Activated CD4-positive, alpha-beta T cell treated with anti-CD3 and anti-CD28 coated beads for 48 hours (primary cell): Measurements from ENCODE around the gene ZNF665.
"Not testable (repeated sequence)": the region's sequence is repeated elsewhere in the genome, so short reads cannot be mapped to it uniquely, and the experiment has no call there.

Experiments used
- DNase-seq: peaks from one replicate; pipeline ENCODE4 v3.0.0-alpha.2; 2020

The ZNF665 gene

DNA sequence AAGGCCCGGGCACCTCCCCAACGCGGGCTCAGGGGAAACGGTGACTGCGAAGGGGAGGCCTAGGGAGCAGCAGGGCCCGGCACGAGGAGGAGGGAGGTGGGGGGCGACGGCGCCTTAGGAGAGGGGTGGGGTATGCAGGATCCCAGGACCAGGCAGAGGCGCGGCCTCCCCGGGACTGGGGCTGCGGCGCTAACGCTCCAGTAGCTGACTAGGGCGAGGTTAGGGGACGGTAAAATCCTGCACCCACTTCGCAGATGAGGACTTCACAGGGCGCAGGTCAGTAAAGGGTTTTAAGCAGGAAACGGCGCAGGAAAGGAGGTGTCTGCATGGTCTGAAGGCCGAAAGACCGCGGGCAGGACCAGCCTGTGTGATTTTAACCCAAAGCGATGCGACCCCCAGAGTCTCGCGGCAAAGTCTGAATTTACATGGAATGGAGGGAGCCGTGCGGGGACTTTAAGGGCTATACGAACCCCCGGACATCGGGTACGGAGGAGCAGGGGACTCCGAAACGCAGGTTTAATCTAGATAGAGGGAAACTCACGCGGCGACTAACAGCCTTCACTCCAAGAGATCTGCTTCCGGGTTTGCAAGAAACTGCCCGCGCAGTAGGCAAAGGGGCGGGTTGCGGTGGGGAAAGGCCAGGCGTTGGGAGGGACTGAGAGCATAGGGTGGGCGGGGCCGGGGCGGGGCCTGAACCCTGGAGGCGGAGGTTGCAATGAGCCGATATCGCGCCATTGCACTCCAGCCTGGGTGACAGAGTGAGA lies at the start of gene ZNF665:
Gene ZNF665, minus strand, starts transcription at position 588 of the 764 bp plus-strand sequence. CDS start 10,460 bp downstream, outside the sequence.
- peak; percentile 87 for DNase-seq

DNA sequence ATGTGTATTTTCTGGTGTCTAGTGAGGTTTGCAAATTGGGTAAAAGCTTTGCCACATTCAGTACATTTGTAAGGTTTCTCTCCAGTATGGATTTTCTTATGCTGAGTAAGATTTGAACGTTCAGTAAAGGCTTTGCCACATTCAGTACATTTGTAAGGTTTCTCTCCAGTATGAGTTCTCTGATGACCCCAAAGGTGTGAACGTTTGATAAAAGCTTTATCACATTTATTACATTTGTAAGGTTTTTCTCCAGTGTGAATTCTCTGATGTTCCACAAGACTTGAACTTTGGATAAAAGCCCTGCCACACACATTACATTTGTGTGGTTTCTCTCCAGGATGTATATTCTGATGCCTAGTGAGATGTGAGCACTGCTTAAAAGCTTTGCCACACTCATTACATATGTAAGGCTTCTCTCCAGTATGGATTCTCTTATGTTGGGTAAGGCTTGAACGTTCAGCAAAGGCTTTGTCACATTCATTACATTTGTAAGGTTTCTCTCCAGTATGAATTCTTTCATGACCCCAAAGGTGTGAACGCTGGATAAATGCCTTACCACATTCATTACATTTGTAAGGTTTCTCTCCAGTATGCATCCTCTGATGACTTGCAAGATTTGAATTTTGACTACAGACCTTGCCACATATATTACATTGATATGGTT lies 44.1 kb upstream of the ZNF665 start:
- DNase-seq = no peak

DNA sequence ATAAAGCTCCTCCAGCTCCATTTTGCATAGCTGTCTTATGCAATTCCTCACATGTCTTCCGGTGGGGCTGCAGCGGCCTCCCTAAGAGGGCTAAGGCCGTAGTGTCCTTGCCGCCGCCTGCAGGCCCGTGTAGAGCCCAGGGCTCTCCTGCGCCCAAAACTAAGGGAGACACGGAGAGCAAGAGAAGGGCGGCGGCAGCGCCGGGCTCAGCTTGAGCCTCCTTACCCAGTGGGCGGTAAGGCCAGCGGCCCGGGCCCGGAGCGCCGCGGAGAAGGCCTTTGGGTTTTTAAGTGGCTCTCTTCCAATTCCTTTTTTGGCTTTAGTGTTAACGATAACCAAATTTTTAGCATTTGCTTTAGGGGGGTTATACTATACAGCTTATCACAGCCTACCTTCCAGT lies 31.4 kb upstream of the ZNF665 start:
- DNase-seq = no peak

DNA sequence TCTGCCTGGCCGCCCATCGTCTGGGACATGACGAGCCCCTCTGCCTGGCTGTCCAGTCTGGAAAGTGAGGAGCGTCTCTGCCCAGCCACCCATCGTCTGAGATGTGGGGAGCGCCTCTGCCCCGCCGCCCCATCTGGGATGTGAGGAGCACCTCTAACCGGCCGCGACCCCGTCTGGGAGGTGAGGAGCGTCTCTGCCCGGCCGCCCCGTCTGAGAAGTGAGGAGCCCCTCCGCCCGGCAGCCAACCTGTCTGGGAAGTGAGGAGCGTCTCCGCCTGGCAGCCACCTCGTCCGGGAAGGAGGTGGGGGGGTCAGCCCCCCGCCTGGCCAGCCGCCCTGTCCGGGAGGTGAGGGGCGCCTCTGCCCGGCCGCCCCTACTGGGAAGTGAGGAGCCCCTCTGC lies 29.6 kb upstream of the ZNF665 start:
- DNase-seq = not testable (repeated sequence)

DNA sequence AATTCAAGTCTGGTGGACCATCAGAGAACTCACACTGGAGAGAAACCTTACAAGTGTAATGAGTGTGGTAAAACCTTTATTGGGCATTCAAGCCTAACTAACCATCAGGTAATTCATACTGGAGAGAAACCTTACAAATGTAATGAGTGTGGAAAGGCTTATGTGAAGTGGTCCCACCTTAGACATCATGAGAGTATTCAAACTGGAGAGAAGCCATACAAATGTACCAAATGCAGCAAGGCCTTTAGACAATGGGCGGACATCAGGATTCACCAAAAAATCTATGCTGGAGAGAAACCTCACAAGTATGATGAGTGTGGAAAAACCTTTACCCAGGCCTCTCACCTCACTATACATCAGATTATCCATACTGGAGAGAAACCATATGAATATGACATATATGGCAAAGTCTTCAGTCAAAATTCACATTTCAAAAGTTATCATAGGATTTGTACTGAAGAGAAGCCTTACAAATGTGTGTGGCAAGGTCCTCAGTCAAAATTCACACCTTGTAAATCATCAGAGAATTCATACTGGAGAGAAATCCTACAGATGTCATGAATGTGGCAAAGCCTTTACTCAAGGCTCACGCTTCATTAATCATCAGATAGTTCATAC lies 19.7 kb upstream of the ZNF665 start:
- no peak for DNase-seq

DNA sequence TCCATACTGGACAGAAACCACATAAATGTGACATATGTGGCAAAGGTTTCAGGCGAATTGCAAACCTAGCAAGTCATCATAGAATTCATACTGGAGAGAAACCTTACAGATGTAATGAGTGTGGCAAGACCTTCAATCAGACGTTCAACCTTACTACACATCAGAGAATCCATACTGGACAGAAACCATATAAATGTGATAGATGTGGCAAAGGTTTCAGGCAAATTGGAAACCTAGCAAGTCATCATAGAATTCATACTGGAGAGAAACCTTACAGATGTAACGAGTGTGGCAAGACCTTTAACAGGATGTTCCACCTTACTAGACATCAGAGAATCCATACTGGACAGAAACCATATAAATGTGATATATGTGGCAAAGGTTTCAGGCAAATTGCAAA lies 18.4 kb upstream of the ZNF665 start:
- not testable (repeated sequence) for DNase-seq

DNA sequence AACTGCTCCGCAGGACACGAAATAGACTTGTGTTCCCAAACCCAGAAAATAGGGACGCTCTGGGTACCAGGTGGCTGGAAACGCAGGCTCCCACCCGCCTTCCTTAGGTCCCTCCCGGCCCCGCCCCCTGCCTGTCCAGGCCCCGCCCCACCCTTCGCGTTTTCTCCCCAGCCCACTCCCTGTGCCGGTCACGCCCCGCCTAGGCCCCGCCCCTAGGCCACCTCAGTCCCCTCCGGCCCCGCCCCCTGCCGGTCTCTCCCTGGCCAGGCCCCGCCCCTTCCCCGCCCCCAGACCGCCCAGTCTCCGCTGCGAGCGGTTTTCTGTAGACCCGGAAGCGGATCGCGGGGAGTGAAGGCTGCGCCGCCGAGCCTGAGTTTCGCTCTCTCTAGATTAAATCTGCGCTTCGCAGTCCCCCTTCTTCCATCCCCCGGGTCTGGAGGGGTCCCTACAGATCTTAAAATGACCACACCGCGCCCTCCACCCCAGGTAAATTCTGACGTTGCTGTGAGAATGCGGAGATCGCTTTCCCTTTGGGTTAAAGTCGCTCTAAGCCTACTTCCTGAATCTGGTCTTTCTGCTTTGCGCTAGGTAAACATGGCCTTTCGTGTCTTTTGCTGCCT lies 3.7 kb upstream of the ZNF665 start:
- DNase-seq = peak; percentile 97

DNA sequence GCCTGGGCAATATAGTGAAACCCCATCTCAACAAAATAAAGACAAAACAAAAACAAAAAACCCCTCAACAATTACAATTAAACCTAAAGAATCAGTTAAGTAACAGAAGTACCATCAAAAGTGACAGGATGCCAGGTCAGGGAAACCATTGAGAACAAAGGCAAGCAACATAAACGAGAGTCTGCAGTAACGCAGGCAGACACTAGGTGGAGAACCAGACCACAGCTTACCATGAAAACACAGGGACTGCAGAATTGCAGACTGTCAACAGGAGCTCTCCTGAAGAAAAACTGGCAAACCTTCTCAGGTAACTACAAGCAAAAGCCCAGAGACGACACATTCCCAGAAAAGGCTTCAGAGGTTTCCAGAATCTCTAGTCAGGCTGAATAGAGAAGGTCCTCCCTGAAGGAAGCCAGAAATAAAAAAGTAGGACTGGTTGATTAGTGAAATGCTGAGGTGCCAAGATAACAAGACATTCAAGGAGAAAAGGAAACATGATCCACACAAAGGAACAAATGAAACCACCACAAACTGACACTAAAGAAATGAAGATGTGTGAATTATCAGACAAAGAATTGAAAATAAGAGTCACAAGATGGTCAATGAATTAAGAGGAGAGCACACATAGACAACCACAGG lies 2.2 kb upstream of the ZNF665 start:
- peak; percentile 75 for DNase-seq

DNA sequence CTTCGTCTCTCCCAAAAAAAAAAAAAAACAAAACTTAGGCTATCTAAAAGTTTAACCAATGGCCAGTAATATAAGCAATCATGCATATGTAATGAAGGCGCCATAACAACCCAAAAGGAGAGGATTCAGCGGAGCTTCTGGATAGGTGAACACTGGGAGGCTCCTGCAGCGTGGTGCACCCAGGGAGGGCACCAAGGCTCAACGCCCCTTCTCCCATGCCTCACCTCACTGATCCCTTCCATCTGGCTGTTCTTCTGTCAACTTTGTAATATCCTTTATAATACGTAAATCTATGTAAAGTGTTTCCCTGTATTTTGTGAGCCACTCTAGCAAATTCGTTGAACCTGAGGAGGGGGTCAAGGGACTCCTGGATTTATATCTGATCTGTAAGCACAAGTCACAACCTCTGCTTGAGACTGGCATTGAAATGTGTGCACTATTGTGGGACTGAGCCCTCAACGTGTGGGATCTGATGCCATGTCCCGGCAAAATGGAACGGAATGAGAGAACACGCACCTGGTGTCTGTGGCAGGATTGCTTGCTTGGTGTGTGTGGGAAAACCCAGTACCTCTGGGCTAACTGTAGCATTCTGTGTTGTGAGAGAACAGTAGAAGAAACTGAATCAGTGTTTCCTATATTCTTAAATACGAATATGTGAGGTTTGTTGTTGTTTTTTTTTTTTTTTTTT lies 521 bp upstream of the ZNF665 start:
- DNase-seq = no peak

DNA sequence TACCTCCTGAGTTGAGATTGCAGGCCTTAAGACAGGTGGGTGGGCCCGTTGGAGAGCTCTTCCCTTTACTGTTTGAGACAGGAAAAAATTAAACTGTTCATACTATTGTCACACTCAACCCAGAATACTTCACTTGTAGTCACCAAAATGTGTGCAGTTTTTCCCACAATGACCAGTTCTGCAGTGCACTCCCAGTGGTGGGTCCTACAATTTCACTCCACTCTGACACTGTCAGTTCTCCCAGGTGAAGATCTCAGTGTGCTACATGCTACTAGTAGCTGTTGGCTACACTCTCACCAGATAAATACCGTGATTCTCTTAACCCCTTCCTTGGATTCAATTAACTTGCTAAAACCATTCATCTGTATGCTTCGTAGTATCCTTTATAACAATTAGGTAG lies 2.9 kb downstream of the ZNF665 start:
- DNase-seq = no peak

DNA sequence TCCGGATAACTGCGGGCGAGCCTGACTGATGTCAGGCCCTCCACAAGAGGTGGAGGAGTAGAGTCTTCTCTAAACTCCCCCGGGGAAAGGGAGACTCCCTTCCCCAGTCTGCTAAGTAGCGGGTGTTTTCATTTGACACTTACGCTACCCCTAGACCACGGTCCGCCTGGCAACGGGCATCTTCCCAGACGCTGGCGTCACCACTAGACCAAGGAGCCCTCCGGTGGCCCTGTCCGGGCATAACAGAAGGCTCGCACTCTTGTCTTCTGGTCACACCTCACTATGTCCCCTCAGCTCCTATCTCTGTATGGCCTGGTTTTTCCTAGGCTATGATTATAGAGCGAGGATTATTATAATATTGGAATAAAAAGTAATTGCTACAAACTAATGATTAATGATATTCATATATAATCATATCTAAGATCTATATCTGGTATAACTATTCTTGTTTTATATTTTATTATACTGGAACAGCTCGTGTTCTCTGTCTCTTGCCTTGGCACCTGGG lies 3.4 kb downstream of the ZNF665 start:
- DNase-seq = not testable (repeated sequence)

DNA sequence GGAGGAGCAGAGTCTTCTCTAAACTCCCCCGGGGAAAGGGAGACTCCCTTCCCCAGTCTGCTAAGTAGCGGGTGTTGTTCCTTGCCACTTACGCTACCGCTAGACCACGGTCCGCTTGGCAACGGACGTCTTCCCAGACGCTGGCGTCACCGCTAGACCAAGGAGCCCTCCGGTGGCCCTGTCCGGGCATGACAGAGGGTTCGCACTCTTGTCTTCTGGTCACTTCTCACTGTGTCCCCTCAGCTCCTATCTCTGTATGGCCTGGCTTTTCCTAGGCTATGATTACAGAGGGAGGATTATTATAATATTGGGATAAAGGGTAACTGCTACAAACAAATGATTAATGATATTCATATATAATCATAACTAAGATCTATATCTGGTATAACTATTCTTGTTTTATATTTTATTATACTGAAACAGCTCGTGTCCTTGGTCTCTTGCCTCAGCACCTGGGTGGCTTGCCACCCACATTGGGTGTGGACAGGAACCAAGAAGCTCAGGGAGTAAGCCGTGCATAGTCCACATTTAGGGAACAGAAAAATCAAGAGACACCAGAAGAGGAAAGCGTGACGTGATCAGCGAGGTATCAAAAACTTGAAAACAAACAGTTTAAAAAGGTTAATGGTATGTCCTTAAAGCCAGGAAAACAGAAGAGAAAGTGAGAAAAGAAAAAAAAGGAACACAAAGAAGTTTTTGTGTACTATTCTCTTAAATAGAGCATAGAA lies 7.8 kb downstream of the ZNF665 start:
- DNase-seq = not testable (repeated sequence)

DNA sequence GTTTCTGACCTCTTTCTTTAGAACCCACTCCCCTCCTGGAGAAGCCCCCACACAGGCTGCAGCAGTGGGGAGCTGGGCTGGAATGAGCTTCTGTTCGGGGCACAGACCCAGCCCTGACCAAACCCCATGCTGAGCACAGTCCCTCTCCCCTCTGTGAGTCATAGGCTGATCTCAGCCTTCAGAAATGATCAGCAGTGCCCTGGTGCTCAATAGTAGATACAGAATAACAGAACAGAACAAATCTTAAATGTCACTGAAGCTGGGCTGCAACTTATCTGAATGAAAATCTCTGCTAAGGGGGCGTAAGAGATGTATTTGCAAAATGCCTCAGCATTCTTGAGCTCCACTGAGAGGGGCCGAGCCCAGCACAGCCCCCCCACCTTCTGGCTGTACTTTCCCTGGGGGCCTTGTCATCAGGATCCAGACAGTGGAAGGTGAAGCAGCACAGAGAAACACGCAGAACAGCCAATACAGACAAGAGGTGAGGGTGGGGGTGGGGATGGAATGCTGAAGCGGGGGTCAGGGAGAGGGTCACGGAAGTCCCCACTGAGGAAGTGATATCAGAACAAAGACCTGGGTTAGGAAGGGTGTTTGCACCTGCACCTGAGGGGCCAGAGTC lies 9.9 kb downstream of the ZNF665 start:
- no peak for DNase-seq

DNA sequence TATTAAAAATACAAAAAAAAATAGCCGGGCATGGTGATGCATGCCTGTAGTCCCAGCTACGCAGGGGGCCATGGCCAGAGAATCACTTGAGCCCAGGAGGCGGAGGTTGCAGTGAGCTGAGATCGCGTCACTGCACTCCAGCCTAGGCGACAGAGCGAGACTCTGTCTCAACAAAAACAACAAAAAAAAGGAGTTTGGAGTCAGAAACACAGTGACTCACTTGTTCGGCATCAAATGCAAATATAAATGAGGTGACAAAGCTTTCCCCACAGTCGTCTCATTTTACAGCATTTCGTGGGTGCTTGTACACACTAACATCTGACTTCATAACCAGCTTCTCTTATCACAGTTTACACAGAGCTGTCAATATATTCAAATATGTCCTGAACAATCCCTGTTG lies 11.0 kb downstream of the ZNF665 start:
- DNase-seq = no peak

DNA sequence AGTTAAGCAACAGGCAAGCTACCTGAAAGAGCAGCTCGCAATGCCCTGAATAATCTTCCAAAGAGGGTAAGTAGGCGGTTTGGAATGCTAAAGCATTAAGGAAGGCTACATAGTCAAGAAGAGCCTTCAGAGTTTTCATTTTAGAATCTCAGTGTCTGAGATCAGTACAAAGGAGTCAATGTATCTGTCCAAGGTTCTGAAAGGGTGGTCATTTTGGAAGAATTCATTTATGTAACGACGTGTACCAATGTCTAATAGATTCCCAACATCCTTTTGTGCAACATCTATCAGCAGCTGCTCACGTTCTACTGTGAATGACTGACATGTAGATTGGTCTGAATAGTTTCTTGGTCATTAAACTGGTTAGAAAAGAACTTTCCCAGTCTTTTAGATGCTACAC lies 15.2 kb downstream of the ZNF665 start:
- no peak for DNase-seq

DNA sequence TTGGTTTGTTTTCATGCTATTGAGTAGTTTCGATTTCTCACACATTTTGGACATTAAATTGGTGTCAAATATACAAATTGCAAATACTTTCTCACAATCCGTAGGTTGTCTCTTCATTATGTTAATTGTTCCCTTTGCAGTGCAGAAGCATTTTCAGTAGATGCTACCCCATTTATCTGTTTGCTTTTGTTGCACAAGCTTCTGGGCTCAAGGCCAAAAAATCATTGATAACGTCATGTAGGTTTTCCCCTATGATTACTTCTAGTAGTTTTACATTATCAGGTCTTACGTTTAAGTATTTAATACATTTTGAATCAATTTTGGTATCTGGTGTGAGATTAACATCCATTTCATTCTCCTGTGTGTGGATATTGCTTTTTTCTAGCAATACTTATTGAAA lies 20.3 kb downstream of the ZNF665 start:
- DNase-seq = no peak

DNA sequence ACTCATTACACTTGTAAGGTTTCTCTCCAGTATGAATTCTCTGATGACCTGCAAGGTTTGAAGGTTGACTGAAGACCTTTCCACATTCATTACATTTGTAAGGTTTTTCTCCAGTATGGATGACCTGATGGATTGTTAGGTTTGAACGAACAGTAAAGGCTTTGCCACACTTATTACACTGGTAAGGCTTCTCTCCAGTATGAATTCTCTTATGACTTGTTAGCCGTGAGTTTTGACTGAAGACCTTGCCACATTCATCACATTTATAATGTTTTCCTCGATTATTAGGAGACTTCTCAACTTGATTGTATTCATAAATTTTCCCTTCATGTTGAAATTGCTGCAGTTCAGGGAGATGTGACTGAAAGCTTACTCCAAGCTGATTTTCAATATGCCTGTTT lies 27.5 kb downstream of the ZNF665 start:
- DNase-seq = no peak

DNA sequence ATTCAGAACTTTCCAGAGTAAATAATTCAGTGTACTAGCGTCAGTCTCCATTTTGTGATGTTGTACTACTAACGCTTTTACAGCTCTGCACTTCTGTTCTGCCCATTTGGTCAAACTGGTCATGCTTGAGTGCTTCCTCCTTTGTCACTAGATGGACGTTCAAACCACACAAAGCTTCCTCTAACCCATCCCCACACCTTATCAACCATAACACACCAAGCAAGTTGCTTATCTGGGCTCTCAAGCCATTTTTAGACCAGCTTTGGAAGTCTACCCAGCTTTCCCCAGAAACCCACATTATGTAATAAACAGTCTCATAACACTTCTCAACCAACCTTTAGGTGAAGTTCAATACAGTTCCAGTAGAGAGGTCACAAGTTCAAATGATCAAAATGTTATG lies 32.0 kb downstream of the ZNF665 start:
- DNase-seq = no peak

DNA sequence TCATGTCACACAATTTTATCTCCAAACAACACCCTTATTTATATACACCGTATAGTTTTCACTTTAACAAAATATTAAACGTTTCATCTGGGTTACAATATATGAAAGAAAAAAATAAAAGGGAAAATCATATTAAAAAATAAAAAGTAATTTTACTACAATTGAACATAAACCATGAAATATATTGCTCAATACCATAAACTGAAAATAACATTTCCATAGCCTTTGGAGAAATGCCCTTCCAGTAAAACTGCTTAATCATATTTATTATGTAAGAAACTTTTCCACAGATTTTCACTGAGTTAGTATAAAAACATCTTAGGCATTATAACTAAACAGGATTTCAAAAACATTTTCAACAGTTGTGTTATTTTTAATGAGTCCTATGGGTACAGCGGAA lies 32.8 kb downstream of the ZNF665 start:
- DNase-seq = no peak

DNA sequence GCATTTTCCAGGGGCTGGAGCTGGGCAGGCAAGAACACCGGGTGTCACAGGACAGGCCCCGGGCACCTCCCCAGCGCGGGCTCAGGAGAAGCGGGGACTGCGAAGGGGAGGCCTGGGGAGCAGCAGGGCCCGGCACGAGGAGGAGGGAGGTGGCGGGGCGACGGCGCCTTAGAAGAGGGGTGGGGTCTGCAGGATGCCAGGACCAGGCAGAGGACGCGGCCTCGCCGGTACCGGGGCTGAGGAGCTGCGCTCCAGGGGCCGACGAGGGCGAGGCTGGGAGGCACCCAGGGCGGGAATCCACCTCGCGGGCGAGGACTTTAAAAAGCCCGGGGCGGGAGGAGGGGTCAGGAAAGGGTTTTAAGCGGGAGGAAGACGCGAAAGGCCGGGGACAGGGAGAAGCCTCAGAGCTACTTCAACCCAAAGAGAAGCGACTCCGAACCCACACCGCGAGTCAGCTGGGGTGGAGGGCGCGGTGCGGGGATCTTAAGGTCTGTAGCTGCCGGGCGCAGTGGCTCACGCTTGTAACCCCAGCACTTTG lies 35.0 kb downstream of the ZNF665 start:
- DNase-seq = peak; percentile 56

DNA sequence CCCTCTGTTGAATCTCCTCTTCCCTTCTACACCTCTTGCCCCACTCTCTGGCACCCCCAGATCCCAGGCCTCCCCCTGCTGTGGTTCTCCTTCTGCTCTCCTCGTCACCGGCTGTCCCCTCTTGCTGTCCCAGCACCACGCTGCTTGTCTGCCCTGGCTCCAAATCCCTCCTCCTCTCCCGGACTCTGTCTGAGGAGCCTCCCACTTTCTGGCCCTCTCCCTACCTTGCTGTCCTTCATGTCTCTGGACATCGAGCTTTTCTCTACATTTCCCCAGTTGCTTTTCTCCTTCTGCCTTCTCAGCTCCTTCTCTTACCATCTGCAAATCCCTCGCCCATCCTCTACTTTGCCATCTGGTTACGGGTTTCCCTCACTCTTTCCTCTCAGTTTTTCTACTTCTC lies 35.5 kb downstream of the ZNF665 start:
- no peak for DNase-seq
